ENCODE data around the gene PDE11A.

PDE11A gene

GRCh38 chr2:177921726-177922125 lies 150.9 kb downstream of the PDE11A start:
- no peak for DNase-seq

- DNase-seq, result no peak
Observed at GRCh38 chr2:177917169-177917568, 155.4 kb downstream of the PDE11A start.

- no peak for DNase-seq
Observed at GRCh38 chr2:177916342-177916741, 156.2 kb downstream of the PDE11A start.

GRCh38 chr2:177914247-177914646 lies 158.3 kb downstream of the PDE11A start:
- no peak for DNase-seq

- no peak for DNase-seq
Observed at GRCh38 chr2:177909962-177910361, 162.6 kb downstream of the PDE11A start.

GRCh38 chr2:177908824-177909223 lies 163.8 kb downstream of the PDE11A start:
- DNase-seq, result no peak

GRCh38 chr2:177908182-177908581 lies 164.4 kb downstream of the PDE11A start:
- DNase-seq, result no peak

GRCh38 chr2:177906041-177906718 lies 166.4 kb downstream of the PDE11A start:
- DNase-seq, result peak; percentile 72 to 73

GRCh38 chr2:177905640-177906039 lies 166.9 kb downstream of the PDE11A start:
- DNase-seq, result no peak

- DNase-seq, result no peak
Observed at GRCh38 chr2:177902395-177903163, 170.0 kb downstream of the PDE11A start.

- no peak for DNase-seq
Observed at GRCh38 chr2:177900082-177900481, 172.5 kb downstream of the PDE11A start.

GRCh38 chr2:177897278-177897677 lies 175.3 kb downstream of the PDE11A start:
- no peak for DNase-seq

- DNase-seq, result no peak
Observed at GRCh38 chr2:177896587-177896986, 176.0 kb downstream of the PDE11A start.

- no peak for DNase-seq
Observed at GRCh38 chr2:177894546-177894945, 178.0 kb downstream of the PDE11A start.

- no peak for DNase-seq
Observed at GRCh38 chr2:177893880-177894279, 178.7 kb downstream of the PDE11A start.

- DNase-seq, result no peak
Observed at GRCh38 chr2:177891533-177891932, 181.0 kb downstream of the PDE11A start.

GRCh38 chr2:177889818-177890460 lies 182.6 kb downstream of the PDE11A start:
- no peak for DNase-seq

GRCh38 chr2:177888581-177888980 lies 184.0 kb downstream of the PDE11A start:
- DNase-seq, result no peak

GRCh38 chr2:177887722-177888121 lies 184.9 kb downstream of the PDE11A start:
- no peak for DNase-seq

GRCh38 chr2:177886824-177887223 lies 185.8 kb downstream of the PDE11A start:
- no peak for DNase-seq

- no peak for DNase-seq
Observed at GRCh38 chr2:177885828-177886466, 186.6 kb downstream of the PDE11A start.

- DNase-seq, result no peak
Observed at GRCh38 chr2:177883177-177883576, 189.4 kb downstream of the PDE11A start.

GRCh38 chr2:177882501-177882900 lies 190.1 kb downstream of the PDE11A start:
- no peak for DNase-seq
